ENCODE data around the gene TNNI2. TPM values are rescaled to one million over a fixed set of nuclear protein-coding genes. Genes with fewer than 3 reads are reported as not detected.

Gene TNNI2
- total and polyA plus RNA-seq, 10 of the 15 experiments (the other 5 are each of a cell fraction or from before 2014, with no cell fraction given), result 0.14 to 0.79 (median 0.37) TPM; not detected in 4

- TF ChIP-seq FOXM1 (IDR thresholded peaks at IDR 0.05; ENCODE audit: low read depth, low read length), result no peak
- TF ChIP-seq KDM1A (IDR thresholded peaks at IDR 0.05; ENCODE audit: borderline replicate concordance), result no peak
Observed at GRCh38 chr11:1791912-1792311, 46.9 kb upstream of the TNNI2 start (continued).

- Histone ChIP-seq H3K4me2 (ENCODE audit: control insufficient read depth, insufficient read depth) (no peak overlapping the region), H3K27me3 (replicated peaks in 1 of 2; ENCODE audit: control insufficient read depth in 2 of 2, insufficient read depth in 2 of 2, low read length in 1 of 2) (no peaks in the 10 kb centered on the region; a peak in 2 of 4 replicates), H3K79me2 (ENCODE audit: control insufficient read depth, insufficient read depth, low read length) (no peaks in the 10 kb centered on the region), H3K27ac (ENCODE audit: control insufficient read depth, insufficient read depth) (no peak overlapping the region), H3K9ac (ENCODE audit: control insufficient read depth, insufficient read depth, low read length) (no peak overlapping the region), H3K9me3 (replicated peaks; ENCODE audit: control insufficient read depth, insufficient read depth, low read length) (no peaks in the 10 kb centered on the region), H2AFZ (ENCODE audit: control insufficient read depth, low read depth, low read length) (no peak overlapping the region), H4K20me1 (ENCODE audit: control insufficient read depth, insufficient read depth) (no peaks in the 10 kb centered on the region), H3K36me3 (ENCODE audit: control insufficient read depth in 2 of 2, insufficient read depth in 2 of 2, low read length in 1 of 2) (no peaks in the 10 kb centered on the region), H3K4me1 (ENCODE audit: control insufficient read depth, insufficient read depth, low read length) (no peaks in the 10 kb centered on the region), H3K4me3 (no peak overlapping the region)
- RAD21 ChIA-PET (ENCODE audit: unreplicated experiment), result no interaction called here
- in situ Hi-C loops (cut with MboI) (no loop called here), intact Hi-C loops (cut with micrococcal nuclease; ENCODE audit: unreplicated experiment) (no loop called here)
- ATAC-seq (no peak), DNase-seq (ENCODE audit: low read depth, low spot score) (no peak), FAIRE-seq (no peak)
- no TSS peak for BruUV-seq (replicated peaks)
- SMC1A ChIA-PET (ENCODE audit: uncharacterized antibody, unreplicated experiment), result no interaction called here
- CTCF ChIA-PET, result no interaction called here
- POLR2A ChIA-PET, result no interaction called here
- 63% methylated on average over 12 of the region's 12 CpGs for WGBS (ENCODE audit: insufficient coverage, insufficient replicate concordance, low lambda C conversion rate, missing lambda C conversion rate)
- TF ChIP-seq GATAD2B (conservative IDR thresholded peaks at IDR 0.05; ENCODE audit: low read depth) (no peak), CBX3 (IDR thresholded peaks at IDR 0.05; ENCODE audit: borderline replicate concordance, low read depth) (no peak), YBX1 (IDR thresholded peaks at IDR 0.05) (no peak), EED (IDR thresholded peaks at IDR 0.05; ENCODE audit: low read depth) (no peak), BRCA1 (IDR thresholded peaks at IDR 0.05; ENCODE audit: low read depth, low read length) (no peak), RAD21 (IDR thresholded peaks at IDR 0.05; ENCODE audit: insufficient read depth, low read depth, low read length) (no peak), BMI1 (IDR thresholded peaks at IDR 0.05; ENCODE audit: borderline replicate concordance) (no peak), PML (IDR thresholded peaks at IDR 0.05; ENCODE audit: low read length) (no peak), CEBPB (IDR thresholded peaks at IDR 0.05; ENCODE audit: borderline replicate concordance in 1 of 2, low read depth in 2 of 2, low read length in 2 of 2) (no peak), ZNF274 (IDR thresholded peaks at IDR 0.05; ENCODE audit: insufficient read depth, insufficient read length) (no peak), WRNIP1 (IDR thresholded peaks at IDR 0.05; ENCODE audit: borderline replicate concordance, low read depth, low read length) (no peak), IRF4 (IDR thresholded peaks at IDR 0.05; ENCODE audit: low read depth, low read length) (no peak), EGR1 (IDR thresholded peaks at IDR 0.05; ENCODE audit: borderline replicate concordance in 1 of 2, low read depth in 2 of 2, low read length in 2 of 2) (no peak), ZBTB33 (IDR thresholded peaks at IDR 0.05) (no peak), NFXL1 (IDR thresholded peaks at IDR 0.05; ENCODE audit: borderline replicate concordance) (no peak), YY1 (IDR thresholded peaks at IDR 0.05; ENCODE audit: low read depth, low read length) (no peak), PAX8 (IDR thresholded peaks at IDR 0.05) (no peak), SIN3A (IDR thresholded peaks at IDR 0.05; ENCODE audit: low read depth, low read length) (no peak)
Observed at GRCh38 chr11:1792461-1792860, 46.3 kb upstream of the TNNI2 start.
